ENCODE measurements around the gene TPM2.
A peak's percentile ranks its signal among the peaks of the same experiment; 100 is the strongest.

Gene TPM2

GRCh38 chr9:35679766-35680330 is 9.9 kb downstream of the TPM2 start:
- CTCF ChIA-PET = interaction anchor here (1.3 to 1.7 kb wide), 3 partner anchors 14 to 18 kb away, joined by 5 to 6 read pairs (median 5); partner anchors contain the start of gene ARHGEF39
- no peak for TF ChIP-seq CTCF (IDR thresholded peaks at IDR 0.05; ENCODE audit: insufficient read depth, low read length, missing control alignments)
- no peak overlapping the region for H3K4me3 ChIP-seq (ENCODE audit: low read depth, low read length)
- no peak for DNase-seq (ENCODE audit: low read depth, low spot score)
- POLR2A ChIA-PET = interaction anchor here (0.6 to 5.3 kb wide), 13 partner anchors 10 to 190 kb away, joined by 3 to 68 read pairs (median 4); partner anchors contain the start of genes ARHGEF39, CCDC107, CREB3 and RUSC2

GRCh38 chr9:35679091-35679490 is 10.6 kb downstream of the TPM2 start:
- POLR2A ChIA-PET = interaction anchor here (0.6 to 5.3 kb wide), 5 partner anchors 10 to 164 kb away, joined by 3 to 68 read pairs (median 8); partner anchors contain the start of gene TPM2
- DNase-seq (ENCODE audit: low read depth, low spot score) = no peak
- no peak overlapping the region for H3K4me3 ChIP-seq (ENCODE audit: low read depth, low read length)
- TF ChIP-seq CTCF (IDR thresholded peaks at IDR 0.05; ENCODE audit: insufficient read depth, low read length, missing control alignments) = no peak
- CTCF ChIA-PET = interaction anchor here (1.7 kb wide), 1 partner anchor 16 kb away, joined by 5 read pairs; no protein-coding TSS in a partner anchor

- peak; percentile 37 for TF ChIP-seq CTCF (IDR thresholded peaks at IDR 0.05; ENCODE audit: insufficient read depth, low read length, missing control alignments)
- H3K4me3 ChIP-seq (ENCODE audit: low read depth, low read length) = peak overlapping the region; percentile 56
- CTCF ChIA-PET = interaction anchor here (1.0 to 5.0 kb wide), 8 partner anchors 8 to 56 kb away, joined by 3 to 27 read pairs (median 5); partner anchors contain the start of genes ARHGEF39, CCDC107, CREB3 and RMRP
- no peak for DNase-seq (ENCODE audit: low read depth, low spot score)
- POLR2A ChIA-PET = interaction anchor here (1.0 to 3.6 kb wide), 3 partner anchors 10 to 14 kb away, joined by 3 to 28 read pairs (median 6); partner anchors contain the start of gene TPM2
Measured at GRCh38 chr9:35675732-35676392, 13.9 kb downstream of the TPM2 start.

GRCh38 chr9:35675204-35675603 is 14.5 kb downstream of the TPM2 start:
- POLR2A ChIA-PET = interaction anchor here (0.7 to 3.6 kb wide), 3 partner anchors 10 to 17 kb away, joined by 4 to 28 read pairs (median 6); partner anchors contain the start of gene TPM2
- no peak for TF ChIP-seq CTCF (IDR thresholded peaks at IDR 0.05; ENCODE audit: insufficient read depth, low read length, missing control alignments)
- CTCF ChIA-PET = interaction anchor here (1.0 to 5.0 kb wide), 7 partner anchors 9 to 57 kb away, joined by 3 to 27 read pairs (median 5); partner anchors contain the start of genes ARHGEF39, CCDC107, CREB3 and RMRP
- peak overlapping the region; percentile 56; the same call in 1 of the 2 replicates for H3K4me3 ChIP-seq (ENCODE audit: low read depth, low read length)
- no peak for DNase-seq (ENCODE audit: low read depth, low spot score)

- ChIA-PET POLR2A (interaction anchor here (3.6 kb wide), 1 partner anchor 12 kb away, joined by 28 read pairs; no protein-coding TSS in a partner anchor), CTCF (interaction anchor here (1.0 to 5.4 kb wide), 5 partner anchors 9 to 26 kb away, joined by 3 to 41 read pairs (median 11); partner anchors contain the start of gene ARHGEF39)
- DNase-seq (ENCODE audit: low read depth, low spot score) = no peak
- no peak for TF ChIP-seq CTCF (IDR thresholded peaks at IDR 0.05; ENCODE audit: insufficient read depth, low read length, missing control alignments)
- H3K4me3 ChIP-seq (ENCODE audit: low read depth, low read length) = no peak overlapping the region
Measured at GRCh38 chr9:35674025-35674361, 15.7 kb downstream of the TPM2 start.
